DMS114 treated with DMSO at 0.1 percent for 48 hours (cell line): Measurements from ENCODE around the gene FDPS.

ENCODE experiments used
- DNase-seq: peaks from one replicate; lab custom pipeline; 2025; ENCODE audit not compliant: unreplicated experiment; lab: John Stamatoyannopoulos, UW

FDPS gene

DNA sequence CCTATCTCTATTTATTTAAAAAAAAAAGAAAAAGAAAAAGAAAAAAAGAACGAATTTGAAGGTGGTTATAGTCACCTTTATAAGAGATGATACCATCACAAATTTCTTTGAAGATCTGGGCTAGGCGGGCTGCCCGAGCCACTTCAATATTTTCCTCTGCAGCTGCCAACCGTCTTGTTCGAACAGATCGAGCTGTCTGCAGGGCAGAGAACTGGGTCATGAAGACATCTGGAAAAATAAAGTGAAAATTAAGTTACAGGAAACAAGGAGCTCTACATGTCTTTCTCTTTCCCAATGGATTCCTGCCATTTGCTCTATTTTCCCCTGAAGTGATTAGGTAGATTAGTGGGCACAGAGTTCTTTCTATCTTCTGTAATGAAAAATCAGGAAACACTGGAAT lies 44.0 kb downstream of the FDPS start:
- no peak for DNase-seq

DNA sequence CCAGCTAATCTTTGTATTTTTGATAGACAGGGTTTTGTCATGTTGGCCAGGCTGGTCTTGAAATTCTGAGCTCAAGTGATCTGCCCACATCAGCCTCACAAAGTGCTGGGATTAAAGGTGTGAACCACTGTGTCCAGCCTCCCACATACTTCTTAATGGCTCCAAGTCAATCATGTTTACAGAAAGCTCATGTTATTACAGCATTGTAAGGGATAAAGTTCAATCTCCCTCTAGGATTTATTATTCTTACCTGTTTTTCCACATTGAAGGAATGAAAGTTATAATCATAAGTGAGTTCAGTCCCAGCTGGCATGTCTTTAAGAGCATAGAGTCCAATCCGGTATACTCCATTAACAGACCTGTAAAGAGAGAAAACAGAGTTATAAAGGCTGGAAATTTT lies 51.4 kb downstream of the FDPS start:
- no peak for DNase-seq
